ENCODE results near the gene WDR48.

Gene WDR48

GRCh38 chr3:39103791-39104552 lies 52.2 kb downstream of the WDR48 start:
- Histone ChIP-seq H3K4me1 (ENCODE audit: control insufficient read depth, low read depth, low read length) (peaks cover 8% of the 10 kb centered on the region), H3K9me3 (ENCODE audit: control insufficient read depth, low read depth, low read length) (no peaks in the 10 kb centered on the region), H3K27ac (ENCODE audit: low read length) (no peak overlapping the region), H3K9ac (ENCODE audit: low read length) (no peak overlapping the region), H3K4me3 (ENCODE audit: low read length) (no peak overlapping the region), H3K27me3 (ENCODE audit: control insufficient read depth, insufficient read depth, low read length) (peaks cover 18% of the 10 kb centered on the region), H3K36me3 (ENCODE audit: control insufficient read depth, low read depth, low read length) (peaks cover 3% of the 10 kb centered on the region)

GRCh38 chr3:39104961-39105686 lies 53.3 kb downstream of the WDR48 start:
- no peak overlapping the region for H3K27ac ChIP-seq (ENCODE audit: low read length)
- H3K9me3 ChIP-seq (ENCODE audit: control insufficient read depth, low read depth, low read length): no peaks in the 10 kb centered on the region
- no peak overlapping the region for H3K4me3 ChIP-seq (ENCODE audit: low read length)
- H3K4me1 ChIP-seq (ENCODE audit: control insufficient read depth, low read depth, low read length): peaks cover 8% of the 10 kb centered on the region
- H3K36me3 ChIP-seq (ENCODE audit: control insufficient read depth, low read depth, low read length): no peaks in the 10 kb centered on the region
- H3K27me3 ChIP-seq (ENCODE audit: control insufficient read depth, insufficient read depth, low read length): peaks cover 21% of the 10 kb centered on the region
- no peak overlapping the region for H3K9ac ChIP-seq (ENCODE audit: low read length)

- H3K4me1 ChIP-seq (ENCODE audit: control insufficient read depth, low read depth, low read length): peaks cover 8% of the 10 kb centered on the region
- H3K27me3 ChIP-seq (ENCODE audit: control insufficient read depth, insufficient read depth, low read length): peaks cover 21% of the 10 kb centered on the region
- H3K9ac ChIP-seq (ENCODE audit: low read length): no peak overlapping the region
- no peaks in the 10 kb centered on the region for H3K36me3 ChIP-seq (ENCODE audit: control insufficient read depth, low read depth, low read length)
- no peaks in the 10 kb centered on the region for H3K9me3 ChIP-seq (ENCODE audit: control insufficient read depth, low read depth, low read length)
- H3K27ac ChIP-seq (ENCODE audit: low read length): no peak overlapping the region
- no peak overlapping the region for H3K4me3 ChIP-seq (ENCODE audit: low read length)
Measured at GRCh38 chr3:39105687-39106063, 53.9 kb downstream of the WDR48 start.

GRCh38 chr3:39106281-39106811 lies 54.5 kb downstream of the WDR48 start:
- Histone ChIP-seq H3K9ac (ENCODE audit: low read length) (peak overlapping the region; percentile 65), H3K27me3 (ENCODE audit: control insufficient read depth, insufficient read depth, low read length) (peaks cover 21% of the 10 kb centered on the region), H3K36me3 (ENCODE audit: control insufficient read depth, low read depth, low read length) (no peaks in the 10 kb centered on the region), H3K9me3 (ENCODE audit: control insufficient read depth, low read depth, low read length) (no peaks in the 10 kb centered on the region), H3K4me1 (ENCODE audit: control insufficient read depth, low read depth, low read length) (peaks cover 8% of the 10 kb centered on the region), H3K4me3 (ENCODE audit: low read length) (peak overlapping the region; percentile 92), H3K27ac (ENCODE audit: low read length) (no peak overlapping the region)

GRCh38 chr3:39106851-39107387 lies 55.1 kb downstream of the WDR48 start:
- peaks cover 8% of the 10 kb centered on the region for H3K4me1 ChIP-seq (ENCODE audit: control insufficient read depth, low read depth, low read length)
- H3K27me3 ChIP-seq (ENCODE audit: control insufficient read depth, insufficient read depth, low read length): peaks cover 21% of the 10 kb centered on the region
- H3K9me3 ChIP-seq (ENCODE audit: control insufficient read depth, low read depth, low read length): no peaks in the 10 kb centered on the region
- peak overlapping the region; percentile 92 for H3K4me3 ChIP-seq (ENCODE audit: low read length)
- no peak overlapping the region for H3K27ac ChIP-seq (ENCODE audit: low read length)
- H3K9ac ChIP-seq (ENCODE audit: low read length): peak overlapping the region; percentile 65
- no peaks in the 10 kb centered on the region for H3K36me3 ChIP-seq (ENCODE audit: control insufficient read depth, low read depth, low read length)

GRCh38 chr3:39107388-39108199 lies 55.8 kb downstream of the WDR48 start, which contains the start of the genes GORASP1 and TTC21A:
TSS of gene GORASP1 (minus strand) at chr3:39107627. CDS start at chr3:39107541, 86 bp downstream.
TSS of gene TTC21A (plus strand) at chr3:39107680. CDS start at chr3:39107838, 158 bp downstream.
- H3K36me3 ChIP-seq (ENCODE audit: control insufficient read depth, low read depth, low read length): no peaks in the 10 kb centered on the region
- H3K4me3 ChIP-seq (ENCODE audit: low read length): peak within 1 kb of the TSS; percentile 92
- H3K27ac ChIP-seq (ENCODE audit: low read length): no peak within 1 kb of the TSS
- H3K4me1 ChIP-seq (ENCODE audit: control insufficient read depth, low read depth, low read length): peaks cover 8% of the 10 kb centered on the region
- no peaks in the 10 kb centered on the region for H3K9me3 ChIP-seq (ENCODE audit: control insufficient read depth, low read depth, low read length)
- peaks cover 21% of the 10 kb centered on the region for H3K27me3 ChIP-seq (ENCODE audit: control insufficient read depth, insufficient read depth, low read length)
- H3K9ac ChIP-seq (ENCODE audit: low read length): peak within 1 kb of the TSS; percentile 65

- Histone ChIP-seq H3K27ac (ENCODE audit: low read length) (no peak overlapping the region), H3K9ac (ENCODE audit: low read length) (peak overlapping the region; percentile 65), H3K9me3 (ENCODE audit: control insufficient read depth, low read depth, low read length) (no peaks in the 10 kb centered on the region), H3K36me3 (ENCODE audit: control insufficient read depth, low read depth, low read length) (no peaks in the 10 kb centered on the region), H3K4me3 (ENCODE audit: low read length) (peak overlapping the region; percentile 92), H3K4me1 (ENCODE audit: control insufficient read depth, low read depth, low read length) (peaks cover 8% of the 10 kb centered on the region), H3K27me3 (ENCODE audit: control insufficient read depth, insufficient read depth, low read length) (peaks cover 21% of the 10 kb centered on the region)
Measured at GRCh38 chr3:39108200-39108710, 56.4 kb downstream of the WDR48 start.

GRCh38 chr3:39109086-39109485 lies 57.3 kb downstream of the WDR48 start:
- Histone ChIP-seq H3K4me1 (ENCODE audit: control insufficient read depth, low read depth, low read length) (peaks cover 8% of the 10 kb centered on the region), H3K9ac (ENCODE audit: low read length) (no peak overlapping the region), H3K9me3 (ENCODE audit: control insufficient read depth, low read depth, low read length) (no peaks in the 10 kb centered on the region), H3K27ac (ENCODE audit: low read length) (no peak overlapping the region), H3K36me3 (ENCODE audit: control insufficient read depth, low read depth, low read length) (no peaks in the 10 kb centered on the region), H3K4me3 (ENCODE audit: low read length) (no peak overlapping the region), H3K27me3 (ENCODE audit: control insufficient read depth, insufficient read depth, low read length) (peaks cover 21% of the 10 kb centered on the region)

- H3K36me3 ChIP-seq (ENCODE audit: control insufficient read depth, low read depth, low read length): no peaks in the 10 kb centered on the region
- no peaks in the 10 kb centered on the region for H3K9me3 ChIP-seq (ENCODE audit: control insufficient read depth, low read depth, low read length)
- peaks cover 8% of the 10 kb centered on the region for H3K4me1 ChIP-seq (ENCODE audit: control insufficient read depth, low read depth, low read length)
- H3K27me3 ChIP-seq (ENCODE audit: control insufficient read depth, insufficient read depth, low read length): peaks cover 21% of the 10 kb centered on the region
- no peak overlapping the region for H3K4me3 ChIP-seq (ENCODE audit: low read length)
- H3K9ac ChIP-seq (ENCODE audit: low read length): no peak overlapping the region
- no peak overlapping the region for H3K27ac ChIP-seq (ENCODE audit: low read length)
Measured at GRCh38 chr3:39110041-39110639, 58.3 kb downstream of the WDR48 start.

- H3K36me3 ChIP-seq (ENCODE audit: control insufficient read depth, low read depth, low read length): no peaks in the 10 kb centered on the region
- H3K9ac ChIP-seq (ENCODE audit: low read length): no peak overlapping the region
- H3K27me3 ChIP-seq (ENCODE audit: control insufficient read depth, insufficient read depth, low read length): peaks cover 13% of the 10 kb centered on the region
- H3K27ac ChIP-seq (ENCODE audit: low read length): no peak overlapping the region
- peaks cover 6% of the 10 kb centered on the region for H3K4me1 ChIP-seq (ENCODE audit: control insufficient read depth, low read depth, low read length)
- no peak overlapping the region for H3K4me3 ChIP-seq (ENCODE audit: low read length)
- no peaks in the 10 kb centered on the region for H3K9me3 ChIP-seq (ENCODE audit: control insufficient read depth, low read depth, low read length)
Measured at GRCh38 chr3:39112113-39112512, 60.3 kb downstream of the WDR48 start.

Data from iPS-18a (cell line).